Activated T-cell treated with anti-CD3 and anti-CD28 coated beads for 1 hour (primary cell): ENCODE results near the gene SGCD.

Source experiments
- DNase-seq: peaks from one replicate; pipeline ENCODE4 v3.0.0-alpha.2; 2020; ENCODE audit warnings: low read depth

Gene SGCD

DNA sequence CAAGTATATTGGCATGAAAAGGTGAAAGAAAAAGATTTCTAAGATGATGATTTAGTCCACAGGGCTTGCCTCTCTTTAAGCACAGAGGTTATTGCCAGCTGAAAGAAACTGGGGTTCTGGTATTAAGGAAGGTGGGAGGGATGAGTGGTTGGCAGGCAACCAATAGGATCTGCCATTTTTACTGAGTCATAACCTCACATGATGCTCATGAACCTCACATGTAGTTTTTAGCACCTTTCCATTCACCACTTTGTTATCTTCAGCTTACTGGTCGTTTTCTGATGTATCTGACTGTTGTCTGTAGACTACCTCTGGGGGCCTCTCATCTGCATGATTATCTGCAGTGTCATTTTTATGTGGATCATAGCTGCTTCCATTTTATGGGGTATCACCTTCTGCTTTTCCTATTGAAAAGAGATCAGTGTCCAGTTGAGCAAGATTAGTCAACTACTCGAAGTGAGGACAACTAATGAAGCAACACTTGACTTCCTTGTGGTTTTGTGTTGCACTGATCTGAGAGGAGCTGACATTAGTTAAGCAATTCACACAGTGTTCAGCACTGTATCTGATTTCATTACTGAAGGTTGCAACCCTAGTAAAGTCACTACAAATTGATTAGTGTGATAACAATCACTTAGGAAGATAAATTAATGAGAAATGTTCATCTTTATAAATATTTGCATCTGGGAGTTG lies 186.3 kb downstream of the SGCD start:
- DNase-seq, result no peak

DNA sequence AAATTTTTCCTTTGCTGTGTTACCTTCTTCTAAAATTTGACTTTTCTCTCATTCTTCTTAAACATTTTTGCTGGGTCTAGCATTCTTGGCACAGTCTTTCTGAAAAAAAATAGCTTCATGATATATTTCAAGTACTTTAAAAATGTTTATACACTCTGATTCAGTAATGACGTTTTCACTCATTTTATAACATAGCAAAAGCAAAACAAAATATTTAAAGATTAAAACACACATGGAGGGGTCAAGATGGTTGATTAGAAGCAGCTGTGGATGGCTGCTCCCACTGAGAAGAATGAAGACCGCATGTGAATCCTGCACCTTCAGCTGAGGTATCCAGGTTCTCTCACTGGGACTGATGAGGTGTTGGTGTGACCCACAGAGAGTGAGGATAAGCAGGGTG lies 188.2 kb downstream of the SGCD start:
- no peak for DNase-seq

DNA sequence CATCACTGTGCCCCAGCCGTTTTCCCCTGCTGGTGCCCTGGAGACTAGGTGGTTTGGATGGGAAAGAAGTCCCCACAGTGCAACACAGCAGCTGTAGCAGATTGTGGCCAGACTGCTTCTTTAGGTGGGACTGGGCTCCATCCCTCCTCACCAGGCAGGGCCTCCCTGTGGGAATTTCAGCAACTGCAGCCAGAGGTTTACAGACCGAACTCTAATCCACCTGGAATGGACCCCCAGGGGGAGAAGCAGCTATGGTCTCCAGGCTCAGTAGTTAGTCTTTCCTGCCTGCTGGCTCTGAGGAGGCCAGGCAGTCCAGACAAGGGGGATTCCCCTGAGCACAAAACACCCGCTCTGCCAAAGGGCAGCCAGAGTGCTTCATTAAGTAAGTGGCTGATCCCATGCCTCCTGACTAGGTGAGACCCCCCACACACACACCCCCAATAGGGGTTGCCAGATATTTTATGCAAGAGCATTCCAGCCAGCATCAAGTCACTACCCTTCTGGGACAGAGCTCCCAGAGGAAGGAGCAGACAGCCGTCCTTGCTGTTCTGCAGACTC lies 188.9 kb downstream of the SGCD start:
- DNase-seq, result no peak

DNA sequence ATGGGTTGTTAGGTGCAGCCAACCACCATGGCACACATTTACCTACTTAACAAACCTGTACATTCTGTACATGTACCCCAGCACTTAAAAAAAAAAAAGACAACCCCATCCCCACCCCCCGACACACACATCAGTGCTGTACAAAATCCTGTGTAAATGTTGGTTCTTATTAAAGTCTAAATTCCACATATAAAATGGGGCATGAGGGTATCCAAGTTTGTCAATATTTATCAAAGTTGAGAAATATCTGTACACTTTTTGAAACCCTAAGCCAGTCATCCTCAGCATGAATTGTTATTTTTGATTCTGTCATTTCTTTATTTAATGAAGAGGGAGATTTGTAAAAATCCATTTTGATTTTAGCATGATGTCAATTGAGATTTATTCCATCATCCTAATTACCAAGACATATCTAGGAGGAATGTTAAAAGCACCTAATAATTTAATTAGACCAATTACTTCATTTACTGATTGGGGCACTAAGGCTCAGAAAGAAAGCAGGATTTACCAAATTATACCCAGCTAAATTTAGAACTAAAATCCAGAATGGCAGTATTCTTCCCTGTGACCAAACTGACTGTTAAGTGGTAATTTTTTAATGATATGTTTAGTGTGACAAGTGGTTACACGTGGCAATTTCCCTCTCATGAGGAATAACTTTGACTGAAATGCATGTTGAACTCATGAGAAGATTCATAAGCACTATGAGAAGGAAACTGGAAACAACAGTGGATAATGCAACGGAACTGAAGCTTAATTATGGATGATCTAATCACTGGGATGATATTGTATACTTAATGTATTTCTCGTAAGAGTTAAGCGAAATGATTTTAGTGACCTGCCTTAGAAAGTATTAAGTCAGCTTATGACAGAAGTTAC lies 195.9 kb downstream of the SGCD start:
- DNase-seq, result no peak

DNA sequence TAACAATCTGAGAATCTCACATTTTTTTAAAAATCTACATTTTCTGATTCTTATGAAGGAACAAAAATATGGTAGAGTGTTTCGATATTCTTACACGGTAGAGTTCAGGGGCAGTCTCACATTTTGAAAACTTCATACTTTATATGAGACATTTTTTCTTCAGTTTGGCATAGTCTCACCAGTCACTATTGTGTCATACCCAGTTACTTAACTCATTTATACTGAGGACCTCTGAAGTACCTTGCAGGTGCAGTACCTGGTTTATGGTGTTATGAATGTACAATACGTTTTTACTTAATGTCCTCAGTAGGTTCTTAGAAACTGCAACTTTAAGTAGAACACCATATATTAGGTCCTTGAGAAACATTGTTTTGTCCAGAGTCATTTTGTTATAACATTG lies 196.6 kb downstream of the SGCD start:
- DNase-seq, result no peak

DNA sequence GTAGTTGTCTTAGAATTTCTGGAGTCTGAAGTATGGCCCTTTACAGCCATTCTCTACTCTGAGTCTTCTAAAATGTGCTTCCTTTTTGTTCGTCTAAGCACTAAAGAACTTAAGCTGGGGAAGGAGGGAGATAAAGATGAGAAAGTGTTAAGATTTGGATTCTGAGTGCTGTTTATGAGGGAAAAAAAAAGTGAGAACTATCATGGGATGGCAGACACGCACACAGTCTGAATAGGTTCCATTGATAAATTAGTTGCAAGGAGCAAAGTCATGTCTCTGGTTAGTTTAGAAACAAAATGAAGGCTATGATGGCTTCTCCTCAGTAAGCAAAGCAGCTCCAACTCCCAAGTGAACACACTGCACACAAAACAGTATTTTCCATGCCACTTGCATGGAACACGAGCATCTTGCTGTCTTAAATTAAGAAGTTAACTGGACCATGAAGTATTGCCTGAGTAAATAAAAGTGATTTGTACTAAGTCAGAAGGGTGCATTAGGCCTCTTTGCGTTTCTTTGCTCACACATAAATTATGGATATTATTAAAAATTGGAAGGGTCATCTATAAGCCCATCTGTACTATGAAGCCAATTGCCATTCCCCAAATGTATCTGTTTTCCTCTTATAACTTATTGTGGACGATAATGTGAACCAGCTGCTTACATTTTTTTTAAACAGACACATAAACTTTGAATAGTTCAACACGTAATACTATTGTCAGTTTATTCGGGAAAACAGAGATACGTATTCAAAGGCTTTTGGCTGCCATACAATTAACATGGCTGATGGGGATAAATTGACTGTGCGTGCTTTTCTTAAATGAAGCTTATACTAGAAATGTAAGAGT lies 199.3 kb downstream of the SGCD start:
- DNase-seq, result no peak

DNA sequence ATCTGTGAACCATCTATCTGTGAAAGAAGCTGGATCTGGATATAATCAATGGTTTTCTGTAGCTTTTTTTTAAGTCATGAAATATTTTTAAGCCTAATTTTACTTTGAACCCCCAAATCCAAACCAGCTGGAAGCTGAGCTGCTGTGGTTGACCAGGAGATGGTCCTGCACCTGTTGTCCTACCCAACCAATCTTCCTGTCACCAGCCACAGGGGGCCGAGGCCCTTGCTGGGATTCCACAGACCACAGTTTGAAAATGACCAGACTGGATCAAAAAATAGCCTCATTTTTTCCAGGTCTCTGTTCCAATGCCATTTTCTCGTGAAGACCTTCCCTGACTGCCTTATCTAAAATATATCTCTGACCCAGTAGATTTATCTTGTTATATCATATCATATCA lies 200.6 kb downstream of the SGCD start:
- DNase-seq, result no peak

DNA sequence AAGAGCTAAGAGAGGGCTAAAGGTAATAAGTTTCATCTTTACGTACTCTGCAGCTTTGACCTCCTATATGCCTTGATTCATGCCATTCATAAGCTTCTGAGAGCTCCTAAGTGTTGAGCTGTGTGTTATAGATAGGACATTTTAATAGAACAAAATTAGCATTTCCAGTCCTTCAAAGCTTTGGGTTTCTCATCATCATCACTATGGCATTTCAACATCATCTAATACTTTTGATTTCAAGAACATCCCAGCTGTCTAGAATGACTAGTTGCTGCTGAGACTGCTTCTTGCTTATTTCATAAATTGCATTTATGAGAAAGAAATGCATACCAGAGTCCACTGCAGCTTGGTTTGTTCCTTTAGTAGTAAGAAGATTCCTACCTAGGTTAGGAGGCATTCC lies 201.7 kb downstream of the SGCD start:
- DNase-seq, result no peak

DNA sequence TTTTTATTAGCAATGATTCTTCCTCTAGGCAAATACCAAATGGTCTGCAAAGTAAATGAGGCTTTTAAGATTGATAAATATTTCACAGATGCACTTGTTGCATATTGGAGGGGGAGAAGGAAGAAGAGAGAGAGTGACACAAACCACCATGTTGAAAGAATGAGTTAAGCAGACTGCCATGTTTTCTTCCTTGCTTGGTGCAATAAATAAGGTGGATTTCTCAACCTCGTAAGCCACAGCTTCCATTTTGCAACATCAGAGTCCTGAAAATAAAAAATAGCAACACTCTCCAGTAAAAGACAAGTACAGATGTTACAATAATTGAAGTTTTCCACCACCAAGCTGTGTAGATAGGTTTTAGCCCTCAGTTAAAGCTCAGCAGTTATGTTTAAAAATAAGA lies 202.9 kb downstream of the SGCD start:
- no peak for DNase-seq

DNA sequence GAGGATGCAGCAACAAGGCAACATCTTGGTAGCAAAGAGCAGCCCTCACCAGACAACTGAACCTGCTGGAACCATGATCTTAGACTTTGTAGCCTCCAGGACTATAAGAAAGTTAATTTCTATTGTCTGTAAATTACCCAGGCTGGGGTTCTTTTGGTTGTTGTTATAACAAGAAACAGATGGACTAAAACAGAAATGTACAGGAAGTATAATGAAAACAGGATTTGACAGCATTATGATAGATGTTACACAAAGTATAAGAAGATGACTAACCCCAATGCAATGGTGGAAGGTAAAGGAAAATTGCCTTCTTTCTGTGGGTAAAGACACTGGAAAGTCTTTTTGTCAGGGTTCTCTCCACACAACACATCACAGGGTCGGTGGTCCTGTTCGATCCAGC lies 204.2 kb downstream of the SGCD start:
- DNase-seq, result no peak

DNA sequence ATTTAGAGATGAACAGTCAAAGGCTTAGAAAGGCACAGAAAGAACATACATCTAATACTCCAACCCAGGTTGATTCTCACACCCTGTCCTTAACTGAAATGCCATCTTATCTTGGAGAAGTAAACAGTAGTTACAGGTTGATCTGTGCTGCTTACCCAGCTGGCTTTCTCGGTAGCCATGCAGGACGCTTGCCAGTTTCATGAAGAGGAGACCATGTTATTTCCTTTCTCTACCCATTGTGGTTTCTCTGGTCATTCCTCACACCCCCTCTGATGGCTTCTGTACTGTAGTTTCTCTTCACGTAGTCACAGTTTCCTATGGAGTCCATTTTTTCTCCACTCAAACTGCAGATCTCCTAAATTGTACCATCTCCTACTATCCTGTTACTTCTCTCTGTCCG lies 206.0 kb downstream of the SGCD start:
- no peak for DNase-seq

DNA sequence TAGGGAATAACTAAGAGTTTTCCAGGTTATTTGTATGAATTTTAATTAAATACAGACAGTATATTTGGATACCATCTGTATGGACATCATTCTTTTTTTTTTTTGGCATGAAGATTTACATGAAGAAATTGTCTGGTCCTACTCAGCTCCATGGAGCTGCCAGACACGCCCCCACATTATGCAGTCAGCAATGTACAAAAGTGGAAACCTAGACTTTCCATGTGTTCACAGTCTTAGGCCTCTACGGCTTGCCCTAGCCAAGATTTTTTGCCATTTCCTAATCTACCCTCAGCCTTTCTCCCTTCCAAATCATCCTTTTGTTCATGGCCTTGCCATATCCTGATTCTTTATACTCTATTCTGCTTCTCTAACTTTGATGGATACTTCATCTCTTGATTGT lies 207.1 kb downstream of the SGCD start:
- no peak for DNase-seq

DNA sequence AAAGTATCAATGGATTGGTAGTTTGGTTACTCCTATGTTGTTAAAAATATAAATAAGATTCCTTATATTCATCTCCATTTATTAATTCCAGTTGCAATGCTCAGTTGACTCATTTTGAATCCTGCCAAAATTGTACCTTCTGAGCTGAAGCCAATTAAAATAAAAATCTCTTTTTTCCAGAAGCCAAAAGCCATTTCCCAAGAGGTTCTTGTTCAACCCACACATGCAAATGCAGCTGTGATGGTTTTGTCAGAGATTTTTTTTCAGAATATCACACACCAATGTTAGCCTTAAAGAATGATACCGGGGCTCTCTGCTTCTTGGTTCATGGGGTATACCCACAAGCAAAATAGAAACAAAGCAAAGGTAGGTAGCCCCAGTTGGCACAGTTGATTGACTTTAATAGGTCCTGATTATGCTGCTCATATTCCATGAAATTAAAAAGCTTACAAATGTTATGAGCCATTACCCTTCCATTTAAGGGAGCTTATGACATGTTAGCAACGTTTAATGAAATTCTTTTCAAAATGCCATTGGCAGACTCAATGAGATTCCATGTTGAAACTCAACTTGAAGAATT lies 208.0 kb downstream of the SGCD start:
- DNase-seq, result no peak

DNA sequence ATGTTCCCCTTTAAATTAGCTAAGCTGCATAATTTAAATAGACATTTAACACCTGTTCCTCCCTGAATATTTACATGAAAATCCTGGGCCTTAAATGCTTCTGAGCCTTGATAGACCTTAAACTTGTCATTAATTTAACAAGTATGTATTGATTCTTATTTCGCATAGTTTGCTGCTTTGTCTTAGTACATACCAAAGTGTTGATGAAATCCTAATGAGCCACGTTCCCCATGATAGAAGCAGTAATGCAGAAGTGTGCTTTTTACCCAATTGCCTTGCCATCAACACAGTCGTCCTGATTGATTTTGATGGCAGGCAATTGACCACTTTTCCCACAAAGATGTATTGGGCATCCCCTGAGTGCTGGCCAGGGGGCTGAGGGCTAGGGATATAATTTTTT lies 213.5 kb downstream of the SGCD start:
- DNase-seq, result no peak

DNA sequence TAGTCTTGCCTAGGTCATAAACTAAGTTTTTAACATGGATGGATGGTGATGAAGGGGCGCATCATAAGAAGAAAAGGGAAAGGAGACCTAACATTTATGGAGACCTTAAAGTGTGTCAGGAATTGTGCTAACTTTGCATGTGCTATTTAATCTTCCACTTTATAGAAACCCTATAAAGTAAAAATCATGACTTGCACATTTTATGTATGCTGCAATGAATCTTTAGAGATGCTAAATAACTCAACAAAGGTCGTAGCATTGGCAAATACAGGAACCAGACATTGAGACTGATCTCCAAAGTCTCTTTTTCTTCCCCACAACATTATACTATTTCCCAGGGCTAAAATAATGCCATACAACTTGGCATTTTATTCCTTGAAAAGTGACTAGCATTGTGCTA lies 214.6 kb downstream of the SGCD start:
- no peak for DNase-seq

DNA sequence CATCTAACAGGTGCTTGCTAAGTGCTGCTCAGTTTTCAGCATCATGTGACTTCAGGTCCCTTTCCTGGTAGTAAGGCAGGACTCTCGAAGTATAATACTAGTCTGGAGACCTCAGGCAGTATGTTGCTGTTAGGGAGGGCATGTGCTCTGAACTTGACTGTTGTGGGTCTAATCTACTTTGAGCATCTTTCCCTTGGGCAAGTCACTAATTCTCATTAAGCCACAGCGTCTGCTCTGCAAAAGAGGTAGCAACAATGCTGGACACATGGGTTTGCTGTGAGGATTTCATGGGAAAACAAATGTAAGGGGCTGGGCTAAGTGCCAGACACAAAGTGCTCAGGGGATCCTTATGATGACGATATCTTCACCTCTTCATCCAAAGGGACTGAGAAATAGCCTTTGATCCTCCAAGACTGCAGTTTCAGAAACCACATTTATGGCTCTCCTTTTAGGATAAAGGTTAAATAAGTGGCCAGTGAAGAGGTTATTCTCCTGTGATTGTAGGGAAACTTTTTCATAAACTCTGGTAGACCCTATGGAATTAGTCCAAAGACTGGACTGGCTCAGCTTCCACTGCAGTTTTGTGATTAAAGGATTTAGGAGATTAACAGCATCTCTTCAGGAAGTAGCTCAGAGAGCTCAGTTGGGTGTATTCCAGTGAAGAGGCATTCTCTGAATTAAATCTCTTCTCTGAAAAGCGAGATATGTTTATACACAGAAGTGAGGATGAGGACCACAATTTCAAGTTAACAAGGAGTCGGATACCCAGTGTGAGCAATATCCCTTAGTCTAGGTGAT lies 216.6 kb downstream of the SGCD start:
- no peak for DNase-seq

DNA sequence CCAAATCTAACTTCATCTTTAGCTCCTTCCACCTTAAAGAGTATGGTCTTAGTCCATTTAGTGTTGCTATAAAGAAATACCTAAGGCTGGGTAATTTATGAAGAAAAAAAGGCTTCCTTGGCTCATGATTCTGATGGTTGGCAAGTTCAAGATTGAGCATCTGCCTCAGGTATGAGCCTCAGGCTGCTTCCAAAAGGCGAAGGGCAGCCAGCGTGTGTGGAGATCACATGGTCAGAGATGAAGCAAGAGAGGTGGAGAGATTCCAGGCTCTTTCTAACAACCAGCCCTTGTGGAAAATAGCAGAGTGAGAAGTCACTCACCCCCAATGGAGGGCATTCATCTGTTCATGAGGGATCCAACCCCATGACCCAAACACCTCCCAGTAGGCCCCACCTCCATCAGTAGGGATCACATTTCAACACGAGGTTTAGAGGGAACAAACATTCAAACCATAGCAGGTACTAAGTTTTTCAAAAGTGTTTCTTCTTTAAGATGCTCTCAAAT lies 225.9 kb downstream of the SGCD start:
- DNase-seq, result no peak

DNA sequence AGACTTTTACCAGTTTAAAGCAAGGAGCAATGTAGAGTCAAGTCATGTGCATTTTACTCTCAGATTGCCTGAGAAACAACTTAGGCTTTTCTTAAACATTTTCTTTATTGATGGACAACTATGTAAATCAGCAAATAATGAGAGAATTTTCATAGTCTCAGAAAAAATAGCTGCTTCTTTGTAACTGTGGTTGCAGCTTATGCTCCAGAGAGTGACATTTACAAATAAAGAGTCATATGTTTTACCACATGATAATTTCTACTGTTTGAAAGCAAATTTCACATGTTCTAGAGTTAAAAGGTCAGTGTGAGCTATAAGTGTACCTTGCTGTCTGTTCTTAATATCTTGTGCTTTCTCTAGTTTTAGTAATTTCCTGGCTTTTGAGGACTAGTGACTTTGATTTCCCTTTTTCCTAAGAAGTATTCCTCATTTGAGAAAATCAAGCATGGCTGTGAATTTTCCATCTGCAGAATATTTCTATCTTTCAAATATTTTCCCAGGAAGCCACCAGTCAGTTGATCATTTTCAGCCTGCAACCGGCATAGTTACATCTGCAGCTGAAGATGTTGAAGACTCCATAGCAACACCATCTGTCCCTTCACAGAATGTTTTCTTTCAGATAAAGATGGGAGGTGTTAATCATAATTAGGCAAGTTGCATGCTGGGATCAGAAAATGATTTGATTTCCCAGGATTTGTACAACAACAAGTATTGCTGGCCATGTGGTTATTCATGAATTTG lies 229.9 kb downstream of the SGCD start:
- DNase-seq, result no peak

DNA sequence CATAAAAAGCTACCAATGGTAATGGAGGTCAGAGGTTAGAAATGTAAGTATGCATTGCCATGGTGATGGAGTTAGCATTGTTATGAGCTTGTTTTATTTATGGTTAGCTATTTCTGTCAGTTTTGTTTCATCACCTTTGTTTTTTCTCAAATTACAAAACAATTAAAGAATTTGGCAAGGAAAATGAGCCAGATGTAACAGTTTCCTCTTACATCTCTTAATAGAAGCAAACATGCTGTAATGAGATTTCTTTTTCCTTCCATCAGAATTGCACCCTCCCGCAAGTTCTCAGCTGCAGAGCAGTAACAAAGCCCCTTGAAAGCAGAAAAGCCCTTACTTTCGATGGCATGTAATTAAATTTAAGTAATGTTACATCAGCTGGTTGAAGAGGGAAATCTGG lies 233.0 kb downstream of the SGCD start:
- DNase-seq, result no peak

DNA sequence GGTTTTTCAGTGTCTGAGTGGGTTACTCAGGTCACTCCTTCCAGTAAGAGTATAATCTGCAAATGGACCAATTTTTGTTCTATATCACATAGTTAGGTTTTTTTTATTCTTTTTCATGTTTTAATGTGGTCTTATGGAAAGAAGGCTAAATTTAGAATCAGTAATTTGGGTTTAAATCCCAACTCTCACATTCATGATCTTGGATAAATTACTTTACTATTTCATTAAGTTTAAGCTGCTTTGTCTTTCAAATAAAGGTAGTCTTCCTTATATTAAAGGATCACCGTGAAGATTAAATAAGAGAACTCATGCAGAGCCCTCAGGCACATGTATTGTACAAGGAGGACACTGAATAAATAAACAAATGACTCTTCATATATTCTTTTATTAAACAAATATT lies 234.7 kb downstream of the SGCD start:
- no peak for DNase-seq
